Measurements from ENCODE around the gene GGA2. TPM values are rescaled to one million over a fixed set of nuclear protein-coding genes. Genes with fewer than 3 reads are reported as not detected.

Gene GGA2
- total RNA-seq, 3 donors from 2014 or later = 37.9 to 62.6 (median 47.6) TPM

DNA sequence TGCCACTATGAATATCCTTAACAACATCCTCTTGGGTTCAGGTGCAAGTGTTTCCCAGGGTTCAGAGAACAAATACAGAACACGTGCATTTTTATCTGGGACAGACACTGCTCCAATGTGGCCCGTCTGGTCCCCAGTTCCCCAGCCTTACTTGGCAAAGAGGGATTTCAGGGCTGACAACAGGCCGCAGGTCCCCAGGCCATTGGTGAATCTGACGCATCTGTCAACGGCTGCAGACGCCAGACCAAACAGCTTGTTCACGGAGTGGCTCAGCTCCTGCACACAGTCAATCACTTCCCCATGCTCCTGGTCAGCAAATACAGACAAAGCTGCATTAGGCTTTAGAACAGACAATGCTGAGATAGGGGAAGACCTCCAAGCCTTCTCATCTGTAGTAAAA is 93.5 kb downstream of the GGA2 start:
- intact Hi-C loops (cut with DNase I, micrococcal nuclease) = no loop called here

DNA sequence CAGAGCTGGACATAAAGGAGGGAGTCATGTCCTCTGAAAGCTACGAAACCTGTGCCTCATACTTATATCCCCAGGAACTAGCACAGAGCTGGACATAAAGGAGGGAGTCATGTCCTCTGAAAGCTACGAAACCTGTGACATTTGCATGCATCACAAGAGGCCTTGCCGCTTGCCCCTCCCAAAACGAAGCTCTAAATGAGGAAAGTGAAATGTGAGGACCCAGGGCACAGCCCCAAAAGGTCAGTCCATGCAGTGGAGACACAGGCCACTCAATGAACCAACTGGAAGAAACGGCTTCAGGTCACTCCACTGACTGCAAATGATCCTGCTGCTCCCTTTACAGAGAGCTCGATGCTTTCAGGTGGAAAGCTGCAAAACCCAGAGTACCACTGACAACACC is 95.6 kb downstream of the GGA2 start:
- ATAC-seq (no peak), DNase-seq (no peak)
- Histone ChIP-seq H3K9me3 (no peaks in the 10 kb centered on the region), H3K4me3 (no peak overlapping the region), H3K36me3 (ENCODE audit: low read depth) (peaks cover 12% of the 10 kb centered on the region), H3K4me1 (ENCODE audit: low read depth) (no peaks in the 10 kb centered on the region)
- intact Hi-C loops (cut with DNase I, micrococcal nuclease) = no loop called here
- TF ChIP-seq, protein P1, sequence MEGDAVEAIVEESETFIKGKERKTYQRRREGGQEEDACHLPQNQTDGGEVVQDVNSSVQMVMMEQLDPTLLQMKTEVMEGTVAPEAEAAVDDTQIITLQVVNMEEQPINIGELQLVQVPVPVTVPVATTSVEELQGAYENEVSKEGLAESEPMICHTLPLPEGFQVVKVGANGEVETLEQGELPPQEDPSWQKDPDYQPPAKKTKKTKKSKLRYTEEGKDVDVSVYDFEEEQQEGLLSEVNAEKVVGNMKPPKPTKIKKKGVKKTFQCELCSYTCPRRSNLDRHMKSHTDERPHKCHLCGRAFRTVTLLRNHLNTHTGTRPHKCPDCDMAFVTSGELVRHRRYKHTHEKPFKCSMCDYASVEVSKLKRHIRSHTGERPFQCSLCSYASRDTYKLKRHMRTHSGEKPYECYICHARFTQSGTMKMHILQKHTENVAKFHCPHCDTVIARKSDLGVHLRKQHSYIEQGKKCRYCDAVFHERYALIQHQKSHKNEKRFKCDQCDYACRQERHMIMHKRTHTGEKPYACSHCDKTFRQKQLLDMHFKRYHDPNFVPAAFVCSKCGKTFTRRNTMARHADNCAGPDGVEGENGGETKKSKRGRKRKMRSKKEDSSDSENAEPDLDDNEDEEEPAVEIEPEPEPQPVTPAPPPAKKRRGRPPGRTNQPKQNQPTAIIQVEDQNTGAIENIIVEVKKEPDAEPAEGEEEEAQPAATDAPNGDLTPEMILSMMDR (IDR thresholded peaks at IDR 0.05) = no peak

More for the DNA sequence above, 93.5 kb downstream of the GGA2 start:
- Histone ChIP-seq H3K36me3 (ENCODE audit: low read depth) (peaks cover 11% of the 10 kb centered on the region), H3K4me1 (ENCODE audit: low read depth) (no peaks in the 10 kb centered on the region), H3K4me3 (no peak overlapping the region), H3K9me3 (no peaks in the 10 kb centered on the region)
- DNase-seq (no peak), ATAC-seq (peak; percentile 9)
- TF ChIP-seq, protein P1 (IDR thresholded peaks at IDR 0.05) = no peak

Other genes with a start within 250 kb of the GGA2 start
- 100 to 1,000 TPM; 164 to 452 (median 204) TPM for gene SCNN1B, start 208.2 kb downstream of the GGA2 start, total RNA-seq
- 10 to 100 TPM; 25.4 to 40.5 (median 32.6) TPM for gene COG7, start 57.3 kb downstream of the GGA2 start, total RNA-seq
- gene EARS2, start 46.9 kb upstream of the GGA2 start, total RNA-seq = 10 to 100 TPM; 15.2 to 18.0 (median 17.2) TPM
- gene UBFD1, start 47.2 kb upstream of the GGA2 start, total RNA-seq = 10 to 100 TPM; 27.8 to 38.3 (median 28.5) TPM
- 100 to 1,000 TPM; 101 to 126 (median 115) TPM for gene NDUFAB1, start 85.8 kb upstream of the GGA2 start, total RNA-seq
- 10 to 100 TPM in 2 of 3 donors, 1 to 10 TPM in 1; 7.7 to 12.7 (median 11.0) TPM for gene PALB2, start 130.8 kb upstream of the GGA2 start, total RNA-seq
- gene DCTN5, start 131.0 kb upstream of the GGA2 start, total RNA-seq = 10 to 100 TPM; 57.3 to 73.9 (median 67.7) TPM
- 10 to 100 TPM in 2 of 3 donors, 1 to 10 TPM in 1; 4.7 to 28.6 (median 13.3) TPM for gene PLK1, start 168.4 kb upstream of the GGA2 start, total RNA-seq
- gene ERN2, start 202.7 kb upstream of the GGA2 start, total RNA-seq = 100 to 1,000 TPM in 2 of 3 donors, 10 to 100 TPM in 1; 89.4 to 263 (median 154) TPM
- 100 to 1,000 TPM in 2 of 3 donors, 10 to 100 TPM in 1; 97.5 to 432 (median 101) TPM for gene CHP2, start 244.5 kb upstream of the GGA2 start, total RNA-seq

Data from mucosa of descending colon (tissue), 3 donors.